ENCODE results near the gene RASSF4.

DNA sequence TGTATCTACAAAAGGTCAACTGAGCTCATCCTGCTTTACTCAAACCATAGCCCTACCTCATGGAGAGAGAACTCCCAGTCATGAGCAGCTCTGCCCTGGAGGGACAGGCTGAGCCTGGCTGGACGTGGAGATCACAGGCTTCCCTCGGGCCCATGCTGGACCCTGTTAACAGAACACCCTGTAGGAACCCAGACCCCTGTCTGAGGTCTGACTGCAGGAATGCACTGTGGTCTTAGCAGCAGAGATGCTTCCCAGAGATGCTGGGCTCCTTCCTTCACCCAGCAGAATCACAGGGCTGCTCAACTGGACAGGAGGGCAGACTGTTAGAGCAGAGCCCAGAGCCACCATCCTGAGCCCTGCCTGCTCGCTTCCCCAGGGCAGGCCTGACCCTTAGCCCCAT, 47.7 kb upstream of the RASSF4 start:
- TF ChIP-seq POLR2AphosphoS5 (IDR thresholded peaks at IDR 0.05; ENCODE audit: low read depth) = no peak
- TF ChIP-seq, protein P1, sequence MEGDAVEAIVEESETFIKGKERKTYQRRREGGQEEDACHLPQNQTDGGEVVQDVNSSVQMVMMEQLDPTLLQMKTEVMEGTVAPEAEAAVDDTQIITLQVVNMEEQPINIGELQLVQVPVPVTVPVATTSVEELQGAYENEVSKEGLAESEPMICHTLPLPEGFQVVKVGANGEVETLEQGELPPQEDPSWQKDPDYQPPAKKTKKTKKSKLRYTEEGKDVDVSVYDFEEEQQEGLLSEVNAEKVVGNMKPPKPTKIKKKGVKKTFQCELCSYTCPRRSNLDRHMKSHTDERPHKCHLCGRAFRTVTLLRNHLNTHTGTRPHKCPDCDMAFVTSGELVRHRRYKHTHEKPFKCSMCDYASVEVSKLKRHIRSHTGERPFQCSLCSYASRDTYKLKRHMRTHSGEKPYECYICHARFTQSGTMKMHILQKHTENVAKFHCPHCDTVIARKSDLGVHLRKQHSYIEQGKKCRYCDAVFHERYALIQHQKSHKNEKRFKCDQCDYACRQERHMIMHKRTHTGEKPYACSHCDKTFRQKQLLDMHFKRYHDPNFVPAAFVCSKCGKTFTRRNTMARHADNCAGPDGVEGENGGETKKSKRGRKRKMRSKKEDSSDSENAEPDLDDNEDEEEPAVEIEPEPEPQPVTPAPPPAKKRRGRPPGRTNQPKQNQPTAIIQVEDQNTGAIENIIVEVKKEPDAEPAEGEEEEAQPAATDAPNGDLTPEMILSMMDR (IDR thresholded peaks at IDR 0.05; ENCODE audit: insufficient read depth, low read length) = no peak
- no peak for TF ChIP-seq GABPA (IDR thresholded peaks at IDR 0.05; ENCODE audit: low read depth)
- TF ChIP-seq, protein P2, sequence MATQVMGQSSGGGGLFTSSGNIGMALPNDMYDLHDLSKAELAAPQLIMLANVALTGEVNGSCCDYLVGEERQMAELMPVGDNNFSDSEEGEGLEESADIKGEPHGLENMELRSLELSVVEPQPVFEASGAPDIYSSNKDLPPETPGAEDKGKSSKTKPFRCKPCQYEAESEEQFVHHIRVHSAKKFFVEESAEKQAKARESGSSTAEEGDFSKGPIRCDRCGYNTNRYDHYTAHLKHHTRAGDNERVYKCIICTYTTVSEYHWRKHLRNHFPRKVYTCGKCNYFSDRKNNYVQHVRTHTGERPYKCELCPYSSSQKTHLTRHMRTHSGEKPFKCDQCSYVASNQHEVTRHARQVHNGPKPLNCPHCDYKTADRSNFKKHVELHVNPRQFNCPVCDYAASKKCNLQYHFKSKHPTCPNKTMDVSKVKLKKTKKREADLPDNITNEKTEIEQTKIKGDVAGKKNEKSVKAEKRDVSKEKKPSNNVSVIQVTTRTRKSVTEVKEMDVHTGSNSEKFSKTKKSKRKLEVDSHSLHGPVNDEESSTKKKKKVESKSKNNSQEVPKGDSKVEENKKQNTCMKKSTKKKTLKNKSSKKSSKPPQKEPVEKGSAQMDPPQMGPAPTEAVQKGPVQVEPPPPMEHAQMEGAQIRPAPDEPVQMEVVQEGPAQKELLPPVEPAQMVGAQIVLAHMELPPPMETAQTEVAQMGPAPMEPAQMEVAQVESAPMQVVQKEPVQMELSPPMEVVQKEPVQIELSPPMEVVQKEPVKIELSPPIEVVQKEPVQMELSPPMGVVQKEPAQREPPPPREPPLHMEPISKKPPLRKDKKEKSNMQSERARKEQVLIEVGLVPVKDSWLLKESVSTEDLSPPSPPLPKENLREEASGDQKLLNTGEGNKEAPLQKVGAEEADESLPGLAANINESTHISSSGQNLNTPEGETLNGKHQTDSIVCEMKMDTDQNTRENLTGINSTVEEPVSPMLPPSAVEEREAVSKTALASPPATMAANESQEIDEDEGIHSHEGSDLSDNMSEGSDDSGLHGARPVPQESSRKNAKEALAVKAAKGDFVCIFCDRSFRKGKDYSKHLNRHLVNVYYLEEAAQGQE (IDR thresholded peaks at IDR 0.05; ENCODE audit: insufficient replicate concordance, low read depth) = no peak
